HepG2 (cell line): ENCODE measurements around the gene CHDH. TPM values are rescaled to one million over a fixed set of nuclear protein-coding genes. Genes with fewer than 3 reads are reported as not detected.

Experiments
- ARID5B ChIP-seq: IDR thresholded peaks from 2 replicates; pipeline ENCODE4 v1.4.0; 2020; ENCODE audit warnings: mild to moderate bottlenecking, missing genetic modification reagents
- BRD4 ChIP-seq: sonication (generic); formaldehyde crosslinking; IDR thresholded peaks from 2 replicates; pipeline ENCODE4 v1.4.0; 2020; ENCODE audit warnings: missing genetic modification reagents
- CSRNP1 ChIP-seq: sonication (generic); formaldehyde crosslinking; IDR thresholded peaks from 2 replicates; pipeline ENCODE4 v1.8.1; 2023; ENCODE audit warnings: mild to moderate bottlenecking, missing genetic modification reagents
- HMG20B ChIP-seq: conservative IDR thresholded peaks from 2 replicates; pipeline ENCODE4 v1.6.1; 2016; ENCODE audit warnings: missing genetic modification reagents, missing compliant biosample characterization
- MED8 ChIP-seq: sonication (generic); formaldehyde crosslinking; IDR thresholded peaks from 2 replicates; pipeline ENCODE4 v1.8.1; 2023; ENCODE audit warnings: mild to moderate bottlenecking, missing genetic modification reagents; ENCODE audit not compliant: insufficient replicate concordance
- NCOA2 ChIP-seq: sonication (generic); formaldehyde crosslinking; IDR thresholded peaks from 2 replicates; pipeline ENCODE4 v1.8.0; 2022; ENCODE audit warnings: inconsistent platforms
- PBX2 ChIP-seq: IDR thresholded peaks from 2 replicates; pipeline ENCODE4 v1.6.1; 2016; ENCODE audit warnings: control low read depth
- POLR2AphosphoS5 ChIP-seq: IDR thresholded peaks from 2 replicates; pipeline ENCODE4 v1.6.1; 2012; ENCODE audit warnings: low read depth, low read length
- REXO4 ChIP-seq: sonication (generic); formaldehyde crosslinking; IDR thresholded peaks from 2 replicates; pipeline ENCODE4 v1.8.0; 2022; ENCODE audit warnings: missing genetic modification reagents, mild to moderate bottlenecking, borderline replicate concordance
- TRIM24 ChIP-seq: sonication (generic); formaldehyde crosslinking; IDR thresholded peaks from 2 replicates; pipeline ENCODE4 v1.8.0; 2022; ENCODE audit warnings: mild to moderate bottlenecking, missing genetic modification reagents
- YEATS4 ChIP-seq: sonication (generic); formaldehyde crosslinking; IDR thresholded peaks from 2 replicates; pipeline ENCODE4 v1.4.0; 2020; ENCODE audit warnings: missing genetic modification reagents, borderline replicate concordance
- ZBTB39 ChIP-seq: sonication (generic); formaldehyde crosslinking; IDR thresholded peaks from 2 replicates; pipeline ENCODE4 v1.5.0; 2020; ENCODE audit warnings: missing genetic modification reagents
- ZEB1 ChIP-seq: IDR thresholded peaks from 2 replicates; pipeline ENCODE4 v1.6.1; 2012; ENCODE audit warnings: mild to moderate bottlenecking, low read depth, inconsistent platforms; ENCODE audit not compliant: insufficient replicate concordance
- ZNF331 ChIP-seq: sonication (generic); formaldehyde crosslinking; IDR thresholded peaks from 2 replicates; pipeline ENCODE4 v1.4.0; 2020; ENCODE audit warnings: missing genetic modification reagents
- ZNF382 ChIP-seq: sonication (generic); formaldehyde crosslinking; IDR thresholded peaks from 2 replicates; pipeline ENCODE4 v1.5.0; 2020; ENCODE audit warnings: missing genetic modification reagents, mild to moderate bottlenecking, borderline replicate concordance
- ZNF577 ChIP-seq: sonication (generic); formaldehyde crosslinking; IDR thresholded peaks from 2 replicates; pipeline ENCODE4 v1.4.0; 2020; ENCODE audit warnings: mild to moderate bottlenecking, low read depth, missing genetic modification reagents, borderline replicate concordance
- ZNF7 ChIP-seq: IDR thresholded peaks from 2 replicates; pipeline ENCODE4 v1.6.1; 2016; ENCODE audit warnings: missing biosample characterization, missing genetic modification reagents
- ZNF878 ChIP-seq: sonication (generic); formaldehyde crosslinking; IDR thresholded peaks from 2 replicates; pipeline ENCODE4 v1.8.1; 2023; ENCODE audit warnings: mild to moderate bottlenecking, missing genetic modification reagents, moderate library complexity
- polyA plus RNA-seq, 8 experiments: library from polyadenylated mRNA; depleted of rRNA in 3 of 8; stranded (reverse) in 7 of 8; unstranded in 1 of 8; fragments of >200 nt; fragmentation: Illumina TruSeq in 4 of 8; extraction: Trizol in 4 of 8; gene quantifications; 2 replicates each; pipeline versions ENCODE4 v1.2.1 to v1.2.3, GENCODE V29; 2011 to 2016; ENCODE audit warnings: low read depth in 4 of 8, missing spikeins in 1 of 8, mixed read lengths in 1 of 8; ENCODE audit not compliant: insufficient read depth in 1 of 8
- total RNA-seq, 5 experiments: library from RNA; depleted of rRNA; stranded (reverse); fragments of >200 nt; fragmentation: Illumina TruSeq; extraction: Trizol; gene quantifications; 2 replicates each; pipeline ENCODE4 v1.2.3, GENCODE V29; 2016; ENCODE audit warnings: low read depth in 1 of 5

CHDH gene
- total and polyA plus RNA-seq, 2 of the 13 experiments (the other 11 are each of a cell fraction or from before 2014, with no cell fraction given) = 28.1 to 48.9 TPM

- TF ChIP-seq ARID5B (CRISPR knock-in tag) = no peak; the same call in 1 of the 2 replicates
- TF ChIP-seq ZNF878 (CRISPR knock-in tag) = 0 out of 2 replicates have a peak, but pooled peaks have one; percentile 3
- peak; percentile 61; the same call in 1 of the 2 replicates for TF ChIP-seq ZBTB39
- 0 out of 2 replicates have a peak, but pooled peaks have one; percentile 9 for TF ChIP-seq NCOA2 (CRISPR knock-in tag)
- peak; percentile 79 for TF ChIP-seq MED8
- TF ChIP-seq ZEB1 = no peak
- TF ChIP-seq BRD4 (CRISPR knock-in tag) = no peak
- no peak for TF ChIP-seq ZNF331 (CRISPR knock-in tag)
- TF ChIP-seq CSRNP1 (CRISPR knock-in tag) = no peak; the same call in 1 of the 2 replicates
- TF ChIP-seq ZNF577 (CRISPR knock-in tag) = no peak
- TF ChIP-seq POLR2AphosphoS5 = peak; percentile 31; the same call in 1 of the 2 replicates
- no peak for TF ChIP-seq ZNF382
- no peak for TF ChIP-seq ZNF7 (CRISPR knock-in tag)
- TF ChIP-seq HMG20B (CRISPR knock-in tag) = no peak
- no peak for TF ChIP-seq PBX2 (CRISPR knock-in tag)
- no peak for TF ChIP-seq REXO4
- TF ChIP-seq YEATS4 = no peak; the same call in 1 of the 2 replicates
- TF ChIP-seq TRIM24 (CRISPR knock-in tag) = no peak
These were observed 2.7 kb downstream of the CHDH start (continued) for GRCh38 chr3:53843195-53844177.
